ENCODE data around the gene SLC36A3. TPM values are rescaled to one million over a fixed set of nuclear protein-coding genes. Genes with fewer than 3 reads are reported as not detected.

The SLC36A3 gene
- total RNA-seq, 1 donor from 2014 or later = not detected

DNA sequence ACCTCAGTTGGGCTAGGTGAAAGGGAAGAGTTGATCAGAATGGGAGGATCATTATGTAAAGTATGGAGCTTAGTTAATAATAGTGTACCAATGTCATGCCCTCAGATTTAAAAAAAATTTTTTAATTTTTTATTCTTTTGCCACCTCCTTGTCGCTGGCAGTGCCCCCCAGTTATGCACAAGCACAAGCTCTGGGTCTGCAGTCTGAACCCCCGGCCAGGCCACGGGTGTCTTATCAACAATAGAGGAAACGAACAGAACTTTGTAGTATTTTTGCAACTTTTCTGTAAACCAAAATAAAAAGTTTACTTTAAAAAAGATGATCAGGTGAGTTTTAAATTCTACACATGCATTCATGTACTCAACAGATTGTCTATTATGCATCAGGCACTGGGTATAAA is 51.9 kb downstream of the SLC36A3 start:
- intact Hi-C loops (cut with DNase I) = loop anchor here (2.0 to 10.0 kb wide), 3 partner anchors 94 to 519 kb away; partner anchors contain the start of genes ANXA6, G3BP1 and SLC36A1
- Histone ChIP-seq H3K27me3 (no peaks in the 10 kb centered on the region), H3K4me1 (peaks cover 5 to 11% of the 10 kb centered on the region in 2 donors), H3K4me3 (no peak overlapping the region), H3K27ac (no peak overlapping the region), H3K9me3 (no peaks in the 10 kb centered on the region), H3K36me3 (no peaks in the 10 kb centered on the region)
- DNase-seq (ENCODE audit: low spot score in 2 of 2) = no peak
- TF ChIP-seq, protein P1, sequence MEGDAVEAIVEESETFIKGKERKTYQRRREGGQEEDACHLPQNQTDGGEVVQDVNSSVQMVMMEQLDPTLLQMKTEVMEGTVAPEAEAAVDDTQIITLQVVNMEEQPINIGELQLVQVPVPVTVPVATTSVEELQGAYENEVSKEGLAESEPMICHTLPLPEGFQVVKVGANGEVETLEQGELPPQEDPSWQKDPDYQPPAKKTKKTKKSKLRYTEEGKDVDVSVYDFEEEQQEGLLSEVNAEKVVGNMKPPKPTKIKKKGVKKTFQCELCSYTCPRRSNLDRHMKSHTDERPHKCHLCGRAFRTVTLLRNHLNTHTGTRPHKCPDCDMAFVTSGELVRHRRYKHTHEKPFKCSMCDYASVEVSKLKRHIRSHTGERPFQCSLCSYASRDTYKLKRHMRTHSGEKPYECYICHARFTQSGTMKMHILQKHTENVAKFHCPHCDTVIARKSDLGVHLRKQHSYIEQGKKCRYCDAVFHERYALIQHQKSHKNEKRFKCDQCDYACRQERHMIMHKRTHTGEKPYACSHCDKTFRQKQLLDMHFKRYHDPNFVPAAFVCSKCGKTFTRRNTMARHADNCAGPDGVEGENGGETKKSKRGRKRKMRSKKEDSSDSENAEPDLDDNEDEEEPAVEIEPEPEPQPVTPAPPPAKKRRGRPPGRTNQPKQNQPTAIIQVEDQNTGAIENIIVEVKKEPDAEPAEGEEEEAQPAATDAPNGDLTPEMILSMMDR (IDR thresholded peaks at IDR 0.05) = no peak

DNA sequence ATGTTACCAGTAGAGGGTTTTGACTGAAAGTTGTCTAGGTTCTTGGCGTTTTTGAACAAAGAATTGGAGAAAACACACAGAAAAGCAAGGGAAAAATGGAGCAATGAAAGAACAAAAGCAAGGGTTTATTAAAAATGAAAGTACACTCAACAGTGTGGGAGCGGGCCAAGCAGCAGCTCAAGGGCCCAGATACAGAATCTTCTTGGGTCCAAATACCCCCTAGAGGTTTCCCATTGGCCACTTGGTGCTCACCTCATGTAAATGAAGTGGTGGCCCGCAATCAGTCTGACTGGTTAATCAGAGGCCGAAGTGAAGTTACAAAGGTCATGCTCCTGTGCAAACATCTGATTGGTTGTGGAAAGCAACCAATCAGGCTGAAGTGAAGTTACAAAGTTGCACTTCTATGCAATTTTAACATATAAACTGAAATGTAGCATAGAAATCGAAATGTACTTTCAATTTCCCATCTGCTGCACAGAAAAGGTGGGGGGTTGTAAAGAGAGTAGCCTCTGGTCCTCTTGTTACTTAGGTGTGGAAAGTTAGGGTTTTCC is 52.5 kb downstream of the SLC36A3 start:
- no peak overlapping the region for H3K27ac ChIP-seq
- TF ChIP-seq, protein P1 (IDR thresholded peaks at IDR 0.05) = no peak
- no peak for DNase-seq (ENCODE audit: low spot score in 2 of 2)
- H3K36me3 ChIP-seq = no peaks in the 10 kb centered on the region
- no peak overlapping the region for H3K4me3 ChIP-seq
- intact Hi-C loops (cut with DNase I) = loop anchor here (5.0 to 10.0 kb wide), 2 partner anchors 94 to 194 kb away; partner anchors contain the start of genes ANXA6 and SLC36A1
- no peaks in the 10 kb centered on the region for H3K9me3 ChIP-seq
- peaks cover 5 to 11% of the 10 kb centered on the region in 2 donors for H3K4me1 ChIP-seq
- H3K27me3 ChIP-seq = no peaks in the 10 kb centered on the region

DNA sequence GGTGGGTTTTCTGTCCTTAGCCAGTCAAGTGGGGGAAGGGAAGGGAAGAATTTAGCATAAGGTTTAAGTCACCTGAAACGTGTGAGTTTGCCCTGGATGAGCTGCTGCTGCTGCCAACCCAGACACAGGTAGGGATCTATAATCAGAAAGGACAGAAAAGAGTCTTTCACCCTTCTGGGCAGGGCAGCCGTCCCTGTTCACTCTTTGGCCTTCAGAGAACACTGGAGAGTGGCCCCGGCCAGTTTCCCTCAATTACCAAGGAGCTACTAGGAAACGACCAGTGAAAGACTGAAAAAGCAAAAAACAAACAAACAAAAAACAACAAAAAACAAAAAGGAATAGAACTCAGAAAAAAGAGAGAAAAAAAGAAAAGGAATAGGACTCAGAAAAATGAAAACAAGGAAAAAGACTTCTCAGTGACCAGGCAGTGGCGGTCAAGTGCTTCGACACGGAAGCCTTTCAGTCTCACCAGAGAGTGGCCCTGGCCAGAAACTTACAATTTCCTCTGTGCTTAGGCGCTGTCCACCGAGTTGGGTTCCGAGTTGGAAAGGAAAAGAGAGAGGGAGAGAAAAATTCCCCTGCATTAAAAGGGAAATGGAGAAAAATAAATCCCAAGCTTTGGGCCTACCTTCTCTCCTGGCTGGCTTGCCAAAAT is 53.1 kb downstream of the SLC36A3 start:
- Histone ChIP-seq H3K36me3 (no peaks in the 10 kb centered on the region), H3K4me3 (no peak overlapping the region), H3K27ac (no peak overlapping the region), H3K4me1 (peaks cover 5 to 11% of the 10 kb centered on the region in 2 donors), H3K27me3 (no peaks in the 10 kb centered on the region), H3K9me3 (no peaks in the 10 kb centered on the region)
- DNase-seq (ENCODE audit: low spot score in 2 of 2) = no peak
- TF ChIP-seq, protein P1 (IDR thresholded peaks at IDR 0.05) = no peak
- intact Hi-C loops (cut with DNase I) = loop anchor here (5.0 to 10.0 kb wide), 2 partner anchors 93 to 194 kb away; partner anchors contain the start of genes ANXA6 and SLC36A1

DNA sequence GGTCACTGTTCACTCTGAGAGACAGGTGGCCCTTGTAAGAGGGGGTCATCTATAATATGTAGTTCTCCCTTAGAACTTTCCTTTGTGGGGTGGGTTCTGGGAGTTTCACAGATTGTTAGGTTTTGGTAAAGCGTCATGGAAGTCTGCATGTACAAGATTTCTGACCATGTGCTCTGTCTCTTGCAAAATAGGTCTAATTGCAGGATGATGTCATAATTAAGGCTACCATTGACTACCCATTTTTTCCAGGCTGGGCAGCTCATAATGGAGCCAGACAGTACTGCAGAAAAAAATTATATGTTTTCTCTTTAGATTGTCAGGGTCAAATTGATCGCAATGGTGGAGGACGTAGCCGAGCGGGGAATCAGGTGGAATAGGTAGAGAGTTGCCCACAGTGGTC is 54.3 kb downstream of the SLC36A3 start:
- intact Hi-C loops (cut with DNase I) = loop anchor here (10.0 kb wide), 1 partner anchor 194 kb away; no protein-coding TSS in a partner anchor
- TF ChIP-seq, protein P1 (IDR thresholded peaks at IDR 0.05) = no peak
- no peaks in the 10 kb centered on the region for H3K9me3 ChIP-seq
- no peak for DNase-seq (ENCODE audit: low spot score in 2 of 2)
- no peaks in the 10 kb centered on the region for H3K36me3 ChIP-seq
- H3K27me3 ChIP-seq = no peaks in the 10 kb centered on the region
- H3K4me1 ChIP-seq = peaks cover 5 to 6% of the 10 kb centered on the region in 2 donors
- no peak overlapping the region for H3K27ac ChIP-seq
- H3K4me3 ChIP-seq = no peak overlapping the region

DNA sequence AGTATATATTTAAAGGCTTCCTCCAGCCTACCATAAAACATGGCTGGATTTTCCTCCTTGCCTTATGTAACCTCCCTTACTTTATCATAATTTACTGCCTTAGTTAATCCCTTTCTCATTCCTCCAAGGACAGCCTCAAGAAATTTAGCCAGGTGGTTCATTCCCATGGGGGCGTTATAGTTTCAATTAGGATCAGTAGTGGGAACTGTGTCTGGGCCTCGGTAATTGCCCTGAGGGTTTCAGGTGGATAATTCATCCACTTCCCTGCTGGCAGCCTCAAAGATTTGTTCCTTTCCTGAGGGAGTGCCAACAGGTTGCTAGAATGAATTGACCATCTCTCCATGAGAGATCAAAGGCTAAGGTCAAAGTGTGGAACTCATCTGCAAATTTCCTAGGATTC is 54.9 kb downstream of the SLC36A3 start:
- intact Hi-C loops (cut with DNase I) = loop anchor here (10.0 kb wide), 1 partner anchor 194 kb away; no protein-coding TSS in a partner anchor
- no peak for DNase-seq (ENCODE audit: low spot score in 2 of 2)

More for the DNA sequence above, 54.9 kb downstream of the SLC36A3 start:
- Histone ChIP-seq H3K27ac (no peak overlapping the region), H3K4me1 (peaks cover 2 to 4% of the 10 kb centered on the region in 2 donors), H3K27me3 (no peaks in the 10 kb centered on the region), H3K9me3 (no peaks in the 10 kb centered on the region), H3K36me3 (no peaks in the 10 kb centered on the region), H3K4me3 (no peak overlapping the region)
- TF ChIP-seq, protein P1 (IDR thresholded peaks at IDR 0.05) = no peak

Data from ascending aorta (tissue), 2 donors.